Upper lobe of right lung (tissue), 1 donor: ENCODE measurements around the gene NRP1. TPM values are rescaled to one million over a fixed set of nuclear protein-coding genes. Genes with fewer than 3 reads are reported as not detected.

ENCODE experiments used
- ATAC-seq: fragments of 200-7000 bp; cut with Tn5 transposase; one replicate; pipeline ENCODE4 v1.9.1; 2020; ENCODE audit warnings: mild to moderate bottlenecking, moderate library complexity
- DNase-seq: peaks from one replicate; pipeline ENCODE4 v3.0.0-alpha.2; 2020
- H3K27ac ChIP-seq: fragments of 200-600 bp; one replicate; pipeline ENCODE4 v1.8.0; 2022
- H3K27me3 ChIP-seq: fragments of 200-600 bp; one replicate; pipeline ENCODE4 v1.8.0; 2022; ENCODE audit warnings: mild to moderate bottlenecking
- H3K36me3 ChIP-seq: fragments of 200-600 bp; one replicate; pipeline ENCODE4 v1.8.0; 2022
- H3K4me1 ChIP-seq: fragments of 200-600 bp; one replicate; pipeline ENCODE4 v1.8.0; 2022
- H3K4me3 ChIP-seq: fragments of 200-600 bp; one replicate; pipeline ENCODE4 v1.8.0; 2022; ENCODE audit warnings: mild to moderate bottlenecking
- H3K9me3 ChIP-seq: fragments of 200-600 bp; one replicate; pipeline ENCODE4 v1.8.0; 2022
- CTCF ChIP-seq: fragments of 200-600 bp; IDR thresholded peaks from one replicate; pipeline ENCODE4 v1.8.0; 2022; ENCODE audit warnings: antibody characterized with exemption
- intact Hi-C: fragments of 100-400 bp; cut with DNase I; formaldehyde crosslinking; loops from one replicate; pipeline ENCODE4 v1.11.0; 2022
- total RNA-seq: library from RNA; stranded (reverse); fragmentation: NEBNext Ultra II Directional; extraction: Animal tissue kit (Norgen Biotek cat#: 25700); gene quantifications from one replicate; pipeline ENCODE4 v1.2.1, GENCODE V29; 2021
- donor health status: DM: no; HTN: yes; CAD: no; lungs with severe emphysema.

NRP1 gene
- total RNA-seq, 1 donor from 2014 or later, result 139 TPM

GRCh38 chr10:33307835-33308234 lies 26.6 kb downstream of the NRP1 start:
- ATAC-seq, result no peak
- TF ChIP-seq CTCF, result no peak
- Histone ChIP-seq H3K36me3 (no peaks in the 10 kb centered on the region), H3K4me3 (no peak overlapping the region), H3K9me3 (no peaks in the 10 kb centered on the region), H3K4me1 (peaks cover 17% of the 10 kb centered on the region), H3K27ac (no peak overlapping the region), H3K27me3 (no peaks in the 10 kb centered on the region)
- intact Hi-C loops, result no loop called here
- DNase-seq, result no peak

DNA sequence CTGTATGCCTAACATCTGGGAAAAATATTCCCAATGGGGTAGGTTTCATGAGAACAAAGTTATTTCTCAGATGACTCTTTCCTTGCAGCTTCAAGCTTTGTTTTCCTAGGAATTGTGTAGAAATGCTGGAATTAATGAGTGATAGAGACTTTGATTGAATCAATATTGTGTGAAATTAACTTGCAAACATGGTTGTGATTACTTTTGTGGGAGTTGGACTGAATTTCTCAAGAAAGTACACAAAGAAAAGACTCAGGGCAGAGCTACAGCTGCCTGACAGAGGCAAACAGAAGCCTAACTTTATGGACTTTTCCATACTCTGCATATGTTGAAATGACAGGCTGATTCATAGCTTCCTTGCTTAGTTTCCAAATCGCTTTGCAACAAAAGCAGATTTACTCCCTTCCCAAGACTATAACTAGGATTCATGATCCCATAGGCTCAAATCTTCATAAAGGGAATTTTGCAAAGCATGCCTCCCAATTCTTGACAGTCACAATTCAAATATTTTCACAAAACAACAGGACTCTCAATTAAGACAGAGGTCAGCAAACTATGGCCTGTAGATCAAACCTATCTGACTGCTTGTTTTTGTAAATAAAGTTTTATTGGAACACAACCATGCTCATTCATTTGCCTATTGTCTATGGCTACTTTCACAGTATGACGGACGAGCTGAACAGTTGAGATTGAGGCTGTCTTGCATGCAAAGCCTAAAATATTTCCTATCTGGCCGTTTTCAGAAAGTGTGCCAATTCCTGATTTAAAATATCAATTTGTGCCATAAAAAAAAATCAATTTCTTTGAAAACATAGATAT lies 27.6 kb downstream of the NRP1 start:
- no peak overlapping the region for H3K27ac ChIP-seq
- no peaks in the 10 kb centered on the region for H3K27me3 ChIP-seq
- no peak for ATAC-seq
- H3K9me3 ChIP-seq, result no peaks in the 10 kb centered on the region
- intact Hi-C loops, result no loop called here
- no peak overlapping the region for H3K4me3 ChIP-seq
- no peak for DNase-seq
- TF ChIP-seq CTCF, result no peak
- no peaks in the 10 kb centered on the region for H3K36me3 ChIP-seq
- H3K4me1 ChIP-seq, result peaks cover 26% of the 10 kb centered on the region

DNA sequence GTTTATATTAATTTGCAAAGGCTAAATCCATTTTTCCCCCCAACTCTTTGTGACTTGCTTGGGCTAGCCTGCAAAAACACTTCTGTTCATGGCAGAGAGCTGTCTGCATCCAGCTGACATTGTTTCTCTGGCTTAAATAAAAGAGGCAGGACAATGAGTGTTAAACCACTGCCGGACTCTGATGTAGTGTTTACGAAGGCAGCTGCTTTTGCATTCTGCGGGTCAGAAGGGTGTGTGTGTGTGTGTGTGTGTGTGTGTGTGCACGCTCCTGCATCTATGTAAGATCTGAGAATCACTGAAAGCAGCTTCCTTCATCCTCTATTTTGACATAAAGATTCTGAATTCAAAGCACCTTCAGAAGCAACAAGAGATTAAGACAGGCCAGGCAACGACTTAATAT lies 28.3 kb downstream of the NRP1 start:
- H3K4me1 ChIP-seq, result peaks cover 28% of the 10 kb centered on the region
- H3K27ac ChIP-seq, result no peak overlapping the region
- H3K9me3 ChIP-seq, result no peaks in the 10 kb centered on the region
- H3K36me3 ChIP-seq, result peaks cover under 1% of the 10 kb centered on the region
- TF ChIP-seq CTCF, result no peak
- no peak overlapping the region for H3K4me3 ChIP-seq
- DNase-seq (no peak), ATAC-seq (no peak)
- intact Hi-C loops, result no loop called here
- no peaks in the 10 kb centered on the region for H3K27me3 ChIP-seq

- Histone ChIP-seq H3K36me3 (peaks cover 5% of the 10 kb centered on the region), H3K27me3 (no peaks in the 10 kb centered on the region), H3K4me1 (peaks cover 31% of the 10 kb centered on the region), H3K27ac (no peak overlapping the region), H3K4me3 (no peak overlapping the region), H3K9me3 (no peaks in the 10 kb centered on the region)
- no peak for ATAC-seq
- DNase-seq, result no peak
- intact Hi-C loops, result no loop called here
- no peak for TF ChIP-seq CTCF
Observed at GRCh38 chr10:33304423-33305225, 29.8 kb downstream of the NRP1 start.

DNA sequence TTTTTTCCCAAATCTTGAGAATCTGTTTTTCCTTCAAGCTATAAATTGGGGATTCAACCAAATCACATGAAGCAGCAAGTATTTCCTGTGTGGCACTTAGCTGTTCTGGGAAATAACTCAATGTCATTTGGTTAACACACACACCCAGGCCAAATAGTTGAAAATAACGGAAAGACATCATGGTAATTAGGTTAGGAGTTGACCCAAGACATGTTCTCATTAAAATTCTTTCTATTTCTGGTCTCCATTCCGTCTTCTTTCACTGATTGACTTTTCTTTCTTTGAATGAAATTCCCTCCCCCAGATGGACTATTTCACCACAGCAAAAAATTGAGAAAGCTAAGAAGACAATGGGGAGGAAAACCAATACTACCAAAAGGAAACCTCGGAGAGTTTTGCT lies 30.5 kb downstream of the NRP1 start:
- Histone ChIP-seq H3K27ac (no peak overlapping the region), H3K4me3 (no peak overlapping the region), H3K27me3 (no peaks in the 10 kb centered on the region), H3K4me1 (peaks cover 32% of the 10 kb centered on the region), H3K9me3 (no peaks in the 10 kb centered on the region), H3K36me3 (peaks cover 5% of the 10 kb centered on the region)
- DNase-seq (no peak), ATAC-seq (no peak)
- TF ChIP-seq CTCF, result no peak
- intact Hi-C loops, result no loop called here
